Measurements from ENCODE around the gene SNX8.

- TF ChIP-seq, protein P1, sequence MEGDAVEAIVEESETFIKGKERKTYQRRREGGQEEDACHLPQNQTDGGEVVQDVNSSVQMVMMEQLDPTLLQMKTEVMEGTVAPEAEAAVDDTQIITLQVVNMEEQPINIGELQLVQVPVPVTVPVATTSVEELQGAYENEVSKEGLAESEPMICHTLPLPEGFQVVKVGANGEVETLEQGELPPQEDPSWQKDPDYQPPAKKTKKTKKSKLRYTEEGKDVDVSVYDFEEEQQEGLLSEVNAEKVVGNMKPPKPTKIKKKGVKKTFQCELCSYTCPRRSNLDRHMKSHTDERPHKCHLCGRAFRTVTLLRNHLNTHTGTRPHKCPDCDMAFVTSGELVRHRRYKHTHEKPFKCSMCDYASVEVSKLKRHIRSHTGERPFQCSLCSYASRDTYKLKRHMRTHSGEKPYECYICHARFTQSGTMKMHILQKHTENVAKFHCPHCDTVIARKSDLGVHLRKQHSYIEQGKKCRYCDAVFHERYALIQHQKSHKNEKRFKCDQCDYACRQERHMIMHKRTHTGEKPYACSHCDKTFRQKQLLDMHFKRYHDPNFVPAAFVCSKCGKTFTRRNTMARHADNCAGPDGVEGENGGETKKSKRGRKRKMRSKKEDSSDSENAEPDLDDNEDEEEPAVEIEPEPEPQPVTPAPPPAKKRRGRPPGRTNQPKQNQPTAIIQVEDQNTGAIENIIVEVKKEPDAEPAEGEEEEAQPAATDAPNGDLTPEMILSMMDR (IDR thresholded peaks at IDR 0.05): no peak
- no peak for TF ChIP-seq POLR2A (IDR thresholded peaks at IDR 0.05)
These were observed 48.3 kb upstream of the SNX8 start for GRCh38 chr7:2362385-2363088.

Measured in stomach (tissue), 4 donors.